RWPE2 (cell line): ENCODE data around the gene EGR4.
A peak's percentile ranks its signal among the peaks of the same experiment; 100 is the strongest.

Experiments used
- ATAC-seq: fragments of 200-7000 bp; cut with Tn5 transposase; 3 replicates; pipeline ENCODE4 v1.9.1; 2021; ENCODE audit warnings: low read depth
- DNase-seq: peaks from one replicate; pipeline ENCODE4 v3.0.0-alpha.2; 2020; ENCODE audit warnings: low spot score
- H3K27ac ChIP-seq: fragments of 450-650 bp; 2 replicates; pipeline ENCODE4 v1.5.1; 2017; ENCODE audit warnings: mild to moderate bottlenecking; ENCODE audit not compliant: poor library complexity, severe bottlenecking
- H3K27me3 ChIP-seq: fragments of 250-450 bp; sonication (Bioruptor Pico); 2 replicates; pipeline ENCODE4 v1.5.1; 2021; ENCODE audit warnings: mild to moderate bottlenecking, moderate library complexity; ENCODE audit not compliant: insufficient read depth, poor library complexity, severe bottlenecking
- H3K36me3 ChIP-seq: fragments of 250-450 bp; sonication (Bioruptor Pico); 2 replicates; pipeline ENCODE4 v1.5.1; 2020; ENCODE audit warnings: low read depth, mild to moderate bottlenecking, moderate library complexity
- H3K4me1 ChIP-seq: fragments of 250-450 bp; sonication (Bioruptor Pico); 2 replicates; pipeline ENCODE4 v1.5.1; 2021; ENCODE audit warnings: mild to moderate bottlenecking, moderate library complexity; ENCODE audit not compliant: insufficient read depth, poor library complexity, severe bottlenecking
- H3K4me3 ChIP-seq: fragments of 250-450 bp; sonication (Bioruptor Pico); 2 replicates; pipeline ENCODE4 v1.5.1; 2021; ENCODE audit warnings: mild to moderate bottlenecking, moderate library complexity; ENCODE audit not compliant: severe bottlenecking
- H3K9me3 ChIP-seq: fragments of 250-450 bp; sonication (Bioruptor Pico); 2 replicates; pipeline ENCODE4 v1.5.1; 2021; ENCODE audit warnings: mild to moderate bottlenecking, moderate library complexity; ENCODE audit not compliant: severe bottlenecking
- CTCF ChIP-seq: fragments of 450-650 bp; IDR thresholded peaks from one replicate; pipeline ENCODE4 v1.5.1; 2017; ENCODE audit warnings: mild to moderate bottlenecking, moderate library complexity; ENCODE audit not compliant: poor library complexity, severe bottlenecking

The EGR4 gene

GRCh38 chr2:73286134-73286655, 7.2 kb downstream of the EGR4 start:
- ATAC-seq (no peak), DNase-seq (no peak)
- H3K4me3 ChIP-seq, result no peak overlapping the region
- H3K36me3 ChIP-seq, result no peaks in the 10 kb centered on the region
- H3K9me3 ChIP-seq, result no peaks in the 10 kb centered on the region
- H3K27ac ChIP-seq, result no peak overlapping the region
- peaks cover 21% of the 10 kb centered on the region for H3K27me3 ChIP-seq
- no peak for TF ChIP-seq CTCF
- H3K4me1 ChIP-seq, result no peaks in the 10 kb centered on the region

DNA sequence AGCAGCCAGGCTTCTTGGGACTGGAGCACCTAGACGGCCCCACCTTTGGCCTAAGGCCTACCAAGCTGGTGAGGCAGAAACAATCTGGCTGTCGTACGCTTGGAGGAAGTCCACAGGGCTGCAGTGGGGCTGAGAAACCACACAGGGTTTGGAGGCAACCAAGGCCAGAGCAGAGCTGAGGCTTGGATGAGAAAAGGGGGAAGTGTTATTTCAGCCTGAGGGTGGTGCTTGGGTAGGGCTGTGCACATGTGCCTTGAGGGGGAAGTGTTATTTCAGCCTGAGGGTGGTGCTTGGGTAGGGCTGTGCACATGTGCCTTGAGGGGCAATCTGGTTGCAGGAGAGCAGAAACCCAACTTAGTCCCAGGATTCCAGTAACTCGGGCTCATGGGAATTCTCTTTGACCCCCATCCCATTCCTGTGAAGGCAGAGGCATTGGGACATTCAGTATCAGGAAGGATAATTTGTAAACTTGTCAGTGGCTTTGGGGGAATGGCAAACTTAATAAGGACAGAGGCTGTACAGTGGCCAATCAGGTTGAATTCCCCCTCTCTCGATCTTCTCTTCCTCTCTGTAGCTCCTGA, 8.1 kb downstream of the EGR4 start:
- Histone ChIP-seq H3K4me1 (no peaks in the 10 kb centered on the region), H3K36me3 (no peaks in the 10 kb centered on the region), H3K9me3 (no peaks in the 10 kb centered on the region), H3K27me3 (peaks cover 11% of the 10 kb centered on the region), H3K4me3 (no peak overlapping the region), H3K27ac (no peak overlapping the region)
- ATAC-seq (no peak), DNase-seq (no peak)
- no peak for TF ChIP-seq CTCF

GRCh38 chr2:73284296-73285158, 8.8 kb downstream of the EGR4 start, which contains the start of gene FBXO41:
Gene FBXO41, minus strand, starts transcription at chr2:73284478. Its CDS starts 14,848 bp downstream, at chr2:73269630.
- Histone ChIP-seq H3K4me1 (no peaks in the 10 kb centered on the region), H3K36me3 (no peaks in the 10 kb centered on the region), H3K4me3 (peak within 1 kb of the TSS; percentile 82), H3K27ac (peak within 1 kb of the TSS; percentile 12), H3K27me3 (peaks cover 4% of the 10 kb centered on the region), H3K9me3 (no peaks in the 10 kb centered on the region)
- TF ChIP-seq CTCF, result no peak
- peak; percentile 57 for DNase-seq
- ATAC-seq, result peak; percentile 71

DNA sequence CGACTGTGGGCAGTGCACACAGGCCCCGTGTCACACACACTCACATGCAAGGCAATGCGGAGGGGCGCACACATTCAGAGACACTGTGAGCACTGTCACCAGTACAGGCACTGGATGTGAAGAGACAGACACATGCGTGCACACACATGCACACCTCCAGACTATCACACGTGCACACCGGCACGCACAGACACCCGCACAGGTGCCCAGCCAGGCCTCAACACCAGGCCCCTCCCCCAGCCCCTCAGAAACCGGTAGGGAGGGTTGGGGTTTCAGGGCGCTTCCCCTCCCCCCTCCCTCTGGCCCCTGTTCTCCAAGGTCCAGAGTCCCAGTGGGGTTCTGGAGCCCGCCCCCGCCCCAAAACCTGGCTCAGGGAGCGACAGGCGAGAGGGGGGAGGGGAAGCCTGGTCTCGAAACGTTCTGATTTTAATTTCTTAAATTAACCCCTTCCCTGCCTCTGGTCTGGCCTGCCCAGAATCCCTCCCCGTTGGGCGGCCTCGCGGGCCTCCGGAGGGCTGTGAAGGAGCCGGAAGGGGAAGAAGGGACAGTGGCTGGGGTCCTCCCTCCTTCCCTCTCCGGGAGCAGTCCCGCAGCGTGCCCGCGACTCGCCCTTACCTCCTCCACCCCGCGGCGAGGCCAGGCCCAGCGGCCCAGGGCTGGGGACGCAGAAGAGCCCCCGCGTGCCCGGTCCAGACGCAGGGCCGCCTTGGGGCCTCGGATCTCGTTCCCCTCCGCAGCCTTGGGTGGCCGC, 9.6 kb downstream of the EGR4 start:
- peak; percentile 47 for ATAC-seq
- H3K27ac ChIP-seq, result peak overlapping the region; percentile 12
- H3K9me3 ChIP-seq, result no peaks in the 10 kb centered on the region
- no peak for TF ChIP-seq CTCF
- no peaks in the 10 kb centered on the region for H3K4me1 ChIP-seq
- no peaks in the 10 kb centered on the region for H3K27me3 ChIP-seq
- no peaks in the 10 kb centered on the region for H3K36me3 ChIP-seq
- peak overlapping the region; percentile 82 for H3K4me3 ChIP-seq
- no peak for DNase-seq
